22Rv1 (cell line): ENCODE data around the gene ABCA6.
A peak's percentile ranks its signal among the peaks of the same experiment; 100 is the strongest.

Source experiments
- H3K27ac ChIP-seq: fragments of 450-650 bp; 2 replicates; pipeline ENCODE4 v1.5.1; 2017
- CTCF ChIP-seq: fragments of 450-650 bp; IDR thresholded peaks from 2 replicates; pipeline ENCODE4 v1.5.1; 2017; ENCODE audit warnings: mild to moderate bottlenecking
- ZFX ChIP-seq: fragments of 450-650 bp; IDR thresholded peaks from 2 replicates; pipeline ENCODE4 v1.6.1; 2017; ENCODE audit warnings: antibody characterized with exemption, borderline replicate concordance

Gene ABCA6

DNA sequence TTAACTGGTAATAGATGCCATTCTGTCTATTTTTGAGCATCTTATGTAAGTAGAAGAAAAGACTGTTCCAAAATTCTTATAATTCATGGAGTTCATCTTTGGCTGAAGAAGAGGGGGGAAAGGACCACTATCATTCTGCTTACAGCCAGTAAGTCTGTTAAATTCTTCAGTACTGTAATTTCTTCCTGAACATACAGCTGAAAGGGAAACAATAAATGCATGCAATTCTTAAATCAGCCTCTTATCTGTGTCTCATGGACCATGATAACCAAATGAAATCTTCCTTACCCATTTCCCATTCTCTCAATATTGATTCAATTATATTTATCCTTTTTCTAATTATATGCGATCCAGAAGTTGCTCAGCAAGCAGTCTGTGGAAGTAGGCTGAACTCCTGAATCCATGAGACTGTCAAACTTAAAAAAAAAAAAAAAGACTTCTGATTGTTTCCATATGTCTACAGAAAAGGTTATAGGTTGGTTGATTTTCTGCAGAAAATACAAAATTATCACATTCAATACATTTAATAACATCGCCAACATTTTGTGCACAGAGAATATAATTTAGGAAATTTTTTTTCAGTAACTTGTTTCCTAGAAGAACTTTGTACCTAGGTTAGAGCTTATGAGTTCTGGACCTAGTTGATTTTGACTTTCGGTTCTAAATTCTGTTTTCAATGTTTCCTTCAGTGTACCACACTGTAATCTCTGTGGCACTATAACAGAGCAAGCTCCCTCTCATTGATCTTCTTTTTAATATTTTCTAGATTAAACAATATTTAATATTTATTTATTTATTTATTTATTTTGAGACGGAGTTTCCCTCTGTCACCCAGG is 79.8 kb downstream of the ABCA6 start:
- H3K27ac ChIP-seq: no peak overlapping the region
- no peak for TF ChIP-seq ZFX
- no peak for TF ChIP-seq CTCF

- TF ChIP-seq CTCF: no peak
- no peak for TF ChIP-seq ZFX
- no peak within 1 kb of the TSS for H3K27ac ChIP-seq
These were observed 80.9 kb downstream of the ABCA6 start, which contains the start of gene ABCA9 for GRCh38 chr17:69060822-69061221. Gene ABCA9 (minus strand): TSS chr17:69060927. CDS start chr17:69051126, 9,801 bp downstream.

- TF ChIP-seq CTCF: no peak
- no peak for TF ChIP-seq ZFX
- no peak overlapping the region for H3K27ac ChIP-seq
These were observed 82.1 kb downstream of the ABCA6 start for GRCh38 chr17:69059458-69060175.

GRCh38 chr17:69058165-69058564 is 83.5 kb downstream of the ABCA6 start:
- TF ChIP-seq ZFX (no peak), CTCF (peak; percentile 28)
- no peak overlapping the region for H3K27ac ChIP-seq

GRCh38 chr17:69057280-69057679 is 84.4 kb downstream of the ABCA6 start:
- H3K27ac ChIP-seq: no peak overlapping the region

GRCh38 chr17:69056179-69056823 is 85.4 kb downstream of the ABCA6 start:
- no peak for TF ChIP-seq CTCF
- TF ChIP-seq ZFX: no peak
- no peak overlapping the region for H3K27ac ChIP-seq

More at GRCh38 chr17:69057280-69057679, 84.4 kb downstream of the ABCA6 start:
- TF ChIP-seq ZFX (no peak), CTCF (no peak)

DNA sequence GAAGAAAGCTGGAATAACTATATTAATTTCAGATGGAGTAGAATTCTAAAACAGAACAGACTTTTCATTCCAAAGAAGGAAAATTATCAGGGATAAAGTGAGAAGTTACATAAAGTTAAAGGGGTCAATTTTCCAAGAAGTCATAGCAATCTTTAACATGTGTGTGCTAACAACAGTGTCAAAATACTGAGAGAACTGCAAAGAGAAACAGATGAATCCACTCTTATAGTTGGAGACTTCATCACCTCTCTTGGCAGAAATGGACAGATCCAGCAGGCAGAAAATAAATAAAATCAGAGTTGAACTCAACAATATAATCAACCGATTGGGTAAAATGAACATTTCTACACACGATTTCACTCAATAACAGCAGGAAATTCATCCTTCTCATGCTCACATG is 86.4 kb downstream of the ABCA6 start:
- no peak overlapping the region for H3K27ac ChIP-seq
- TF ChIP-seq ZFX (no peak), CTCF (no peak)
